Heart left ventricle (tissue), 16 donors: ENCODE results near the gene TRAF3. TPM values are rescaled to one million over a fixed set of nuclear protein-coding genes. Genes with fewer than 3 reads are reported as not detected.

ENCODE experiments used
- ATAC-seq, 4 donors: fragments of 200-7000 bp; cut with Tn5 transposase; one replicate each; pipeline ENCODE4 v1.9.1; 2020 to 2022; ENCODE audit warnings: moderate library complexity in 4 of 4, mild to moderate bottlenecking in 3 of 4, moderate number of reproducible peaks in 1 of 4
- DNase-seq, 5 donors: peaks; one replicate each; pipeline ENCODE4 v3.0.0-alpha.2; 2020
- H3K27ac ChIP-seq, 12 donors: fragments of 200-600 bp; sonication (generic) in 4 of 12; one replicate each; pipeline versions ENCODE4 v1.5.0 to v1.8.0; 2016 to 2022; ENCODE audit warnings: mild to moderate bottlenecking in 2 of 12
- H3K27me3 ChIP-seq, 9 donors: fragments of 200-600 bp; sonication (generic) in 2 of 9; one replicate each; pipeline versions ENCODE4 v1.5.1 to v1.8.0; 2016 to 2022; ENCODE audit warnings: mild to moderate bottlenecking in 3 of 9
- H3K36me3 ChIP-seq, 9 donors: fragments of 200-600 bp; sonication (generic) in 2 of 9; one replicate each; pipeline versions ENCODE4 v1.5.0 to v1.8.0; 2018 to 2022; ENCODE audit warnings: mild to moderate bottlenecking in 2 of 9
- H3K4me1 ChIP-seq, 12 donors: fragments of 200-600 bp; sonication (generic) in 4 of 12; one replicate each; pipeline versions ENCODE4 v1.5.0 to v1.8.0; 2016 to 2022; ENCODE audit warnings: mild to moderate bottlenecking in 3 of 12
- H3K4me3 ChIP-seq, 12 donors: fragments of 200-600 bp; sonication (generic) in 4 of 12; one replicate each; pipeline versions ENCODE4 v1.5.0 to v1.8.0; 2017 to 2022; ENCODE audit warnings: mild to moderate bottlenecking in 9 of 12, moderate library complexity in 4 of 12
- H3K9me3 ChIP-seq, 12 donors: fragments of 200-600 bp; sonication (generic) in 4 of 12; one replicate each; pipeline versions ENCODE4 v1.5.0 to v1.8.0; 2016 to 2022; ENCODE audit warnings: mild to moderate bottlenecking in 1 of 12
- POLR2A ChIP-seq, 2 donors: fragments of 450-650 bp; IDR thresholded peaks; one replicate each; pipeline ENCODE4 v1.6.1; 2017; ENCODE audit warnings: antibody characterized with exemption in 2 of 2, mild to moderate bottlenecking in 2 of 2, moderate library complexity in 2 of 2
- WGBS, 4 donors: extraction: QIAGEN DNeasy Blood & Tissue Kit in 2 of 4; methylation state at CpG; one replicate each; pipeline versions ENCODE4 v1.1.5 to v1.1.7; 2013 to 2018; 5-methylcytosine and 5-hydroxymethylcytosine counted together
- intact Hi-C, 10 donors: fragments of 100-400 bp; cut with DNase I; formaldehyde crosslinking; loops; one replicate each; pipeline versions ENCODE4 v1.11.1 to v1.14.2; 2022
- polyA plus RNA-seq, 2 donors: library from polyadenylated mRNA; stranded (reverse); fragments of 200-250 nt; gene quantifications; one replicate each; pipeline ENCODE4 v1.2.3, GENCODE V29; 2013
- total RNA-seq, 9 donors: library from RNA; depleted of rRNA in 2 of 9; stranded (reverse); fragments of >200 nt in 2 of 9; fragmentation: NEBNext Ultra II Directional in 3 of 9; extraction: Animal tissue kit (Norgen Biotek cat#: 25700) in 3 of 9; gene quantifications; one replicate each; pipeline versions ENCODE4 v1.1.0 to v1.2.4, GENCODE V29; 2016 to 2023
- TF ChIP-seq, protein P1 (sequence below), 12 donors: fragments of 200-600 bp; sonication (generic) in 4 of 12; IDR thresholded peaks; one replicate each; pipeline versions ENCODE4 v1.5.0 to v1.8.0; 2018 to 2022; ENCODE audit warnings: antibody characterized with exemption in 12 of 12, mild to moderate bottlenecking in 5 of 12
- donor health status: ischemic (EF 13 %, LVEDD 7.1; RV severe dilation, severe dysfunction).
- donor health status: healthy with polysubstance abuse.
- donor health status: DM: no; HTN: yes; CAD: no.
- donor health status: DM: no; HTN: no; CAD: no.
- donor health status: ischemic (EF 25% LVEDD 6.9; RV normal size, moderate dysfunction).
- donor health status: ischemic (EF 25% LVEDD 5.7; RV mildly dilated, moderate dysfunction).
- donor health status: healthy.
- donor health status: DM: yes; HTN: yes; CAD: no.
- donor health status: ischemic (EF 35%, LVEDD 5.7; RV mildly dilated, moderate dysfunction).
- donor health status: nonischemic (EF 11% LVEDD 7.7; RV severe dilation, severe dysfunction).
- donor health status: DM: yes; HTN: yes; CAD: no.
- donor health status: PGD.
- donor health status: ischemic (EF 29% LVEDD 5.4; RV normal size, mild dysfunction).
- donor health status: nonischemic (EF 23%, LVEDD 6.1; RV moderate dilation, normal function).

The TRAF3 gene
- total and polyA plus RNA-seq, 11 donors: 1.6 to 20.6 (median 10.6) TPM

GRCh38 chr14:102930138-102930752, 153.0 kb downstream of the TRAF3 start:
- H3K4me1 ChIP-seq: peaks cover 13 to 31% (median 25%) of the 10 kb centered on the region in 12 donors
- WGBS, 4 donors: 0 to 4% (median 3%) methylated on average over 4 to 74 of the region's 74 CpGs
- intact Hi-C loops: no loop called here
- DNase-seq: peak in 1 of 5 donors; percentile 24
- H3K4me3 ChIP-seq: peak overlapping the region in 9 of 12 donors; percentile 8 to 55 (median 50)
- peaks cover 18 to 63% (median 35%) of the 10 kb centered on the region in 9 donors for H3K27me3 ChIP-seq
- no peaks in the 10 kb centered on the region for H3K9me3 ChIP-seq
- no peak for ATAC-seq
- H3K36me3 ChIP-seq: peaks cover 0 to 26% (median 17%) of the 10 kb centered on the region in 9 donors
- TF ChIP-seq POLR2A (IDR thresholded peaks at IDR 0.05): no peak
- TF ChIP-seq, protein P1, sequence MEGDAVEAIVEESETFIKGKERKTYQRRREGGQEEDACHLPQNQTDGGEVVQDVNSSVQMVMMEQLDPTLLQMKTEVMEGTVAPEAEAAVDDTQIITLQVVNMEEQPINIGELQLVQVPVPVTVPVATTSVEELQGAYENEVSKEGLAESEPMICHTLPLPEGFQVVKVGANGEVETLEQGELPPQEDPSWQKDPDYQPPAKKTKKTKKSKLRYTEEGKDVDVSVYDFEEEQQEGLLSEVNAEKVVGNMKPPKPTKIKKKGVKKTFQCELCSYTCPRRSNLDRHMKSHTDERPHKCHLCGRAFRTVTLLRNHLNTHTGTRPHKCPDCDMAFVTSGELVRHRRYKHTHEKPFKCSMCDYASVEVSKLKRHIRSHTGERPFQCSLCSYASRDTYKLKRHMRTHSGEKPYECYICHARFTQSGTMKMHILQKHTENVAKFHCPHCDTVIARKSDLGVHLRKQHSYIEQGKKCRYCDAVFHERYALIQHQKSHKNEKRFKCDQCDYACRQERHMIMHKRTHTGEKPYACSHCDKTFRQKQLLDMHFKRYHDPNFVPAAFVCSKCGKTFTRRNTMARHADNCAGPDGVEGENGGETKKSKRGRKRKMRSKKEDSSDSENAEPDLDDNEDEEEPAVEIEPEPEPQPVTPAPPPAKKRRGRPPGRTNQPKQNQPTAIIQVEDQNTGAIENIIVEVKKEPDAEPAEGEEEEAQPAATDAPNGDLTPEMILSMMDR (IDR thresholded peaks at IDR 0.05): no peak
- no peak overlapping the region for H3K27ac ChIP-seq

DNA sequence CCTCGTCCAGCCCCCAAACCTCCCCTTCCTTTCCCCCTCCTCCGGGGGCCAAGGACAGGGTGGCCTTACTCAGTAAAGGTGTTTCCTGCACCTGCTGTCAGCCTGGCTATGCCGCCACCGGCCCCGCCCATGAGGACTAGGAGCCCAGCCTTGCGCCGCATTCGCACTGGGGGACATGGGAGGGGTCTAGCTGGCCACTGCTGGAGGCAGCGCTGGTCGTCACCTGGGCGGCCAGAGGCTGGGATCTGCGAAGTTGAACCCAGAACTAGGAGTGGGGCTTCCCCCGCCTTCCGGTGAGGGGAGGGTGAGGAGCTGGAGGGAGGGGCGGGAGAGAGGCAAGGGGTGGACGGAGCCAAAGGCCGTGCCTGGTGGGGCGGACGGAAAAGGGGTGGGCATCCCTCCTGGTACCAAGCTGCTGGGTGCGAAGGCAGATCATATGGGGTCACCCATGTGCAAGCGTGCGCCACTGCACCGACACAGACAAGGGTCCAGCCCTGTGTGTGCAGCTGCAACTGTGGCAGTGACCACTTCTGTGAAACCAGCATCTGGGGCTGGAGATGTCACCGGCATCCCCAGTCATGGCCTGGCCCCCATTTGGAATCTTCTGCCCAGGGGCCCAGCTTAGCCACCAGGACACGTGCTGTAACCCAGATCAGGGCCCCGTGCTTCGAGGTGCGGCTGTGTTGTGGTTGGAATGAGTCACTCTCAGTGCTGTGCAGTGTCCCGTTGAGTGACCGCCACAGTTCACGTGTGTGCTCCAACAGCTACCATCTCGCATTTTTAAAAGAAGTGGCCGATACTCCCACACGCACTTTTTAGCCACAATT, 153.7 kb downstream of the TRAF3 start:
- TF ChIP-seq POLR2A (IDR thresholded peaks at IDR 0.05): no peak
- TF ChIP-seq, protein P1 (IDR thresholded peaks at IDR 0.05): no peak
- Histone ChIP-seq H3K36me3 (peaks cover 0 to 33% (median 18%) of the 10 kb centered on the region in 9 donors), H3K27ac (no peak overlapping the region), H3K27me3 (peaks cover 17 to 56% (median 35%) of the 10 kb centered on the region in 9 donors), H3K9me3 (no peaks in the 10 kb centered on the region), H3K4me1 (peaks cover 13 to 31% (median 25%) of the 10 kb centered on the region in 12 donors), H3K4me3 (peak overlapping the region in 1 of 12 donors; percentile 54)
- DNase-seq: peak in 1 of 5 donors; percentile 22
- WGBS, 4 donors: 66 to 74% (median 67%) methylated on average over 34 of the region's 34 CpGs
- intact Hi-C loops: no loop called here
- ATAC-seq: peak in 1 of 4 donors; percentile 6

DNA sequence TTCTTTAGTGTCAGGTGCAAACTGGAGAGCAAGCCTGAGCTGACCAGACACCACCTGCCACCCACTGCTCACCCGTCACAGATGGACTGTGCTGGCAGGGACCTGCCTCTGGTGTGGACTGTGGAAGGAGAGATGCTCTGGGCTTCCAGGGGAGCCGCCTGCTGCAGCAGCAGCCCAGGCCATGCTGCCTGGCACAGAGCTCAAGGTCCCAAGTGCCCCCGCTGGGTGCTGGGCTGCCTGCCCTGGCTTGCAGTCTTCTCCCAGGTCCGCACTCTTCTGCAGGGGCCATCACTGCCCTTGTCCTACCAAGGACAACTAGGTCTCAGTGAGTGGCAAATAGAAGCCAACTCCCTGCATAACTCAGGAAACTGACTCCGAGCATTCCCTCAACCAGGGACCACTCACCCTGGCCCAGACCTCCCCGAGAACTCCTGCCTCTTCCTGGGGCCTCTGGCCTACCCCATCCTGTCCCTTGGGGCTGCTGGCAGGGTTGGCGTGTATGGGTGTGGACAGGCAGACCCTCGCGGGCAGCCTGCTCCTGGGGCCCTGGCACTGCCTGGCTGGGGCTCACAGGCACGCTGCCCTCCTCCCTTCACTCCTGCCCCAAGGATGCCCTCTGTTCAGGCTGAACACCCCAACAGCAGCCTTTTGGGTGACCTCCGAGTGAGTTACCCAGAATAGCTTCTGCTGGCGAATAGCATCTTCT, 154.5 kb downstream of the TRAF3 start:
- H3K27me3 ChIP-seq: peaks cover 17 to 51% (median 31%) of the 10 kb centered on the region in 9 donors
- H3K4me3 ChIP-seq: no peak overlapping the region
- peaks cover 13 to 31% (median 25%) of the 10 kb centered on the region in 12 donors for H3K4me1 ChIP-seq
- whole genome bisulfite sequencing, 4 donors: 91 to 95% (median 94%) methylated on average over 8 to 12 of the region's 12 CpGs
- TF ChIP-seq, protein P1 (IDR thresholded peaks at IDR 0.05): no peak
- no peak for TF ChIP-seq POLR2A (IDR thresholded peaks at IDR 0.05)
- peaks cover 0 to 39% (median 25%) of the 10 kb centered on the region in 9 donors for H3K36me3 ChIP-seq
- H3K27ac ChIP-seq: no peak overlapping the region
- no peaks in the 10 kb centered on the region for H3K9me3 ChIP-seq
- no peak for DNase-seq
- intact Hi-C loops: no loop called here
- ATAC-seq: no peak
